GM18511 (cell line): Measurements from ENCODE around the gene GRIPAP1.

Experiments
- ATAC-seq: cut with Tn5 transposase; IDR thresholded peaks from one replicate; pipeline ENCODE4 v1.9.1; 2021; ENCODE audit warnings: mild to moderate bottlenecking, moderate library complexity; ENCODE audit not compliant: unreplicated experiment

The GRIPAP1 gene

GRCh38 chrX:49002091-49002935 lies at the start of gene GRIPAP1:
TSS of gene GRIPAP1 (minus strand) at chrX:49002264. CDS start at chrX:49002229, 35 bp downstream.
- ATAC-seq, result peak; percentile 81

GRCh38 chrX:49043987-49044281 lies 41.9 kb upstream of the GRIPAP1 start:
- no peak for ATAC-seq

GRCh38 chrX:49043220-49043986 lies 41.3 kb upstream of the GRIPAP1 start, which contains the start of gene TFE3:
TSS of gene TFE3 (minus strand) at chrX:49043357. CDS start at chrX:49043226, 131 bp downstream.
- peak; percentile 92 for ATAC-seq

GRCh38 chrX:49042581-49043219 lies 40.6 kb upstream of the GRIPAP1 start:
- ATAC-seq, result peak; percentile 4

GRCh38 chrX:49041744-49042580 lies 39.9 kb upstream of the GRIPAP1 start:
- ATAC-seq, result no peak

- ATAC-seq, result no peak
These were observed 38.4 kb upstream of the GRIPAP1 start for GRCh38 chrX:49040376-49040955.

- no peak for ATAC-seq
These were observed 37.7 kb upstream of the GRIPAP1 start for GRCh38 chrX:49039598-49040375.

GRCh38 chrX:49037883-49038475 lies 35.9 kb upstream of the GRIPAP1 start:
- no peak for ATAC-seq

- ATAC-seq, result no peak
These were observed 28.2 kb upstream of the GRIPAP1 start for GRCh38 chrX:49030283-49030682.

GRCh38 chrX:49029876-49030275 lies 27.8 kb upstream of the GRIPAP1 start:
- no peak for ATAC-seq

GRCh38 chrX:49019599-49020249 lies 17.7 kb upstream of the GRIPAP1 start:
- no peak for ATAC-seq

GRCh38 chrX:49019050-49019449 lies 17.0 kb upstream of the GRIPAP1 start:
- ATAC-seq, result no peak

- no peak for ATAC-seq
These were observed 1.6 kb upstream of the GRIPAP1 start for GRCh38 chrX:49003696-49004095.

GRCh38 chrX:49001521-49002090 lies 458 bp downstream of the GRIPAP1 start:
- peak; percentile 46 for ATAC-seq

GRCh38 chrX:49000636-49001035 lies 1.4 kb downstream of the GRIPAP1 start:
- no peak for ATAC-seq

- ATAC-seq, result no peak
These were observed 3.0 kb downstream of the GRIPAP1 start for GRCh38 chrX:48999030-48999429.

- ATAC-seq, result no peak
These were observed 3.7 kb downstream of the GRIPAP1 start for GRCh38 chrX:48998391-48998790.

GRCh38 chrX:48997865-48998264 lies 4.2 kb downstream of the GRIPAP1 start:
- no peak for ATAC-seq
